Raji (cell line): ENCODE data around the gene CUEDC1.

Source experiments
- POLR2A ChIP-seq: IDR thresholded peaks from 2 replicates; pipeline ENCODE4 v1.6.1; 2011; ENCODE audit warnings: low read depth, low read length, control low read depth; ENCODE audit not compliant: insufficient read depth

CUEDC1 gene

DNA sequence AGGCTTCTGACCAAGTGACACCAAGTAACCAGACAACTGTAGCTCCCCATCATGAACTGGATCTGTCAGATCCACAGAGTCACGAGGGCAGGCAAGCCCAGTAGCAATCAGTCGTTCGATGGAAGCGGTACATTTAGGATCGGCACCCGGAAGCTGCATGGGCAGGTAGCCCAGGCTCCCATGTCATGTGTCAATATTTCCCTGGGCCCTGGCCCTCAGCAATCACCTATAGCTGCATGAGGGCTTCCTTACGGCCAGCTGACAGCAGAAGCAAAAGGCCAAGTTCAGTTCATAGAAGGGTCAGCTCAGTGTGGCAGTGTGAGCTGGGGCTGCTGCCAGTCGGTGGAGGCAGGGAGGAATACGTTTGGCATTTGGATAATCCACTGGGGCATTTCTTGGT is 137.1 kb downstream of the CUEDC1 start:
- TF ChIP-seq POLR2A, result no peak

DNA sequence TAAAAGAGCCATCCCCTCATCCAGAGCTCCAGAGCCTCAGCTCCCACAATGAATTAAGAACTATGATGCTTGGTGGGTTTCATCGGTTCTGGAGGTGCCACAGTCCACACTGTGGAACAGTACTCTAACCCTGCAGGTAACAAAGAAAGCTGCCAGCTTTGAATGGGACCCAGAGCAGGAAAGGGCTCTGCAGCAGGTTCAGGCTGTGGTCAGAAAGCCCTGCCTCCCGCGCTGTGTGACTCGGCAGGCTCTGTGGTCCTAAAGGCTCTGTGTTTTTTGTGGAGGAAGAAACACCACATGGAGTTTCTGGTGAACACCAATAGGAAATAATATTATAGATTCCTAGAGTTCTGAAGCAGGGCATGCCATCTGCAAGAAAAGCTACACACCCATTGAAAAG is 137.9 kb downstream of the CUEDC1 start:
- TF ChIP-seq POLR2A, result no peak

DNA sequence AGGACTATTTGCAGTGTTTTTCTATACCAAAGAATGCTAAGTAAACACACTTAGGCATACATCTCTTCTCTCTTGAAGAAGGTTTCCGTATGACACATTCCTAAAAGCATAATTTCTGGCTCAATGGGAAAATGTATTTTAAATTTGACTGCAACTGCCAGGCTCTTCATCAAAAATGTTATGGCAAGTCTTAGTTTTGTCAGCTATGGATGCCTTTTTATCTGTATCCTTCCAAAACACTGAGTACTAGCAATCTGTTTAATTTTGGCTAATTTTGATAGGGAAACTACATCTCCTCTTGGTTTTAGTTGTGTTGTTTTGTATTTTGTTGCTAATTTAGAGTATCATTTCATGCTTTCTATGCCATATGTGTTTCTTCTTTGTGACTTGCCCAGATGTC is 140.8 kb downstream of the CUEDC1 start:
- no peak for TF ChIP-seq POLR2A

DNA sequence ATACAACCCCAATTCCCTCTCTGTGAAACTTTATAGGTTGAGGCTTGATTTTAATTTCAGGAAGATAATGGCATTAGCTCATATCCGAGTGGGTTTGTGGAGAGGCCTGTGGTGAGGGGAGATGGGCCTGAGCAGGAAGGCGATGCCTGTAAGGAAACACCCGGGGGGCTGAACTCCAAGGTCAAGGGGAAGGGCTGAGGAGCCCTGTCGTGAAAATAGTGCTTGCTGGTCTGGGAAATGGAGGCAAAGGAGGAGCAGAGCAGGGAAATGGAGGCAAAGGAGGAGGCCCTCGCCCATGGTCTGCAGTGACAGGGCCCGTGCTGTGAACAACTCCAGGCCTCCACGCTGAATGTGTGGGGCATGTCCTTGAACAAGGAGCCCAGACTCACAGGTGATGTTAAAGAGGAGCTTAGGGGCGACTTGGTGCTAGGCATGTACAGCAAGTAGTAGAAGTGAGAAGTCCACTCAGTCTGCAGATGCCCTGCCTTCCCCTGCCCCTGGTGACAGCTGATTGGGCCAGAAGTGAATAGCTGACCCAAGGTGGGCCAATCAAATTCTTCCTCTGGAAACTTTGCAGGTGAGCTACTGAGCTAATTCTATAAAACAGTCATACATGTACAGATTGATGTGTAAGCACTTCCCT is 143.5 kb downstream of the CUEDC1 start:
- TF ChIP-seq POLR2A, result no peak
